ENCODE data around the gene GRIK5. TPM values are rescaled to one million over a fixed set of nuclear protein-coding genes. Genes with fewer than 3 reads are reported as not detected.

Gene GRIK5
- polyA plus RNA-seq, 1 donor (not counting 4 experiments of a cell fraction or from before 2014, with no cell fraction given), result 0.17 TPM

DNA sequence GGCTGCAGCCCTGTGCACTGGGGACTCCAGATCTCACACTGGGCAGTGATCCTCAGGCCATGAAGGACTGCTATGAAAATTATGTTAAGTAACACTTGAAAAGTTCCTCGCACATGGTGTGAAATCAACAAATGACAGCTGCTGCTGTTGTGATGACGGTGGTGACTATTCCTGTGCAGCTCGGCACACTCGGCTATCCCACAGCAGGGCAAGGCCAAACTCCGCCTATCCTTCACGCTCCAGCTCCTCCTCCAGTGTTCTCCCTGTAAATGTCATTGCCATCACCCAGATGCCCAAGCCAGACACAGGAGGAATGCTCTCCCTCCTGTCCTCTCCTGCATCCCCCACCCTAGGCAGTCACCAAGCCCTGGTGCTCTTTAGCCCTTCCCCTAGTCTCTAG lies 31.3 kb downstream of the GRIK5 start:
- H3K4me1 ChIP-seq (ENCODE audit: control insufficient read depth, extremely low read depth, insufficient read depth, low read length), result peaks cover 5% of the 10 kb centered on the region
- no peaks in the 10 kb centered on the region for H3K79me2 ChIP-seq (ENCODE audit: control insufficient read depth, insufficient read depth, low read length)
- no peaks in the 10 kb centered on the region for H4K20me1 ChIP-seq (ENCODE audit: control insufficient read depth, extremely low read depth, insufficient read depth, low read length)
- DNase-seq (ENCODE audit: low read depth, low spot score), result no peak
- H3K36me3 ChIP-seq (ENCODE audit: control insufficient read depth in 2 of 2, extremely low read depth in 1 of 2, insufficient read depth in 2 of 2, low read length in 2 of 2), result no peaks in the 10 kb centered on the region
- dilution Hi-C loops (cut with MboI; ENCODE audit: extremely low pct_ligation_motif_present, low sequenced_read_pairs), result no loop called here
- no peak for TF ChIP-seq CTCF (optimal IDR thresholded peaks at IDR 0.05 in 1 of 3, IDR thresholded peaks at IDR 0.05 in 1 of 3, conservative IDR thresholded peaks at IDR 0.05 in 1 of 3; ENCODE audit: extremely low read depth in 1 of 3, insufficient read depth in 2 of 3, low read length in 3 of 3)
- no peak for TF ChIP-seq EZH2 (IDR thresholded peaks at IDR 0.05; ENCODE audit: low read length)
- no peak overlapping the region for H3K4me3 ChIP-seq (ENCODE audit: control insufficient read depth in 2 of 3, extremely low read depth in 1 of 3, insufficient read depth in 2 of 3, low read depth in 1 of 3, low read length in 3 of 3)
- H3K27ac ChIP-seq (ENCODE audit: control insufficient read depth, insufficient read depth, low read length), result no peak overlapping the region
- no peak overlapping the region for H3K4me2 ChIP-seq (ENCODE audit: control insufficient read depth, extremely low read depth, insufficient read depth, low read depth, low read length)
- no peaks in the 10 kb centered on the region for H3K9me3 ChIP-seq (ENCODE audit: control insufficient read depth, low read depth, low read length)
- H3K27me3 ChIP-seq (ENCODE audit: control insufficient read depth, extremely low read depth, insufficient read depth, low read length), result no peaks in the 10 kb centered on the region
- H3K9ac ChIP-seq (ENCODE audit: control insufficient read depth, extremely low read depth, insufficient read depth, low read length), result no peak overlapping the region
- H2AFZ ChIP-seq (ENCODE audit: control insufficient read depth, low read length), result no peak overlapping the region
- no peaks in the 10 kb centered on the region for H3K9me1 ChIP-seq (ENCODE audit: control insufficient read depth, extremely low read depth, insufficient read depth, low read length)
- no peak for FAIRE-seq

- H2AFZ ChIP-seq (ENCODE audit: control insufficient read depth, low read length), result no peak overlapping the region
- no peak for DNase-seq (ENCODE audit: low read depth, low spot score)
These were observed 32.4 kb downstream of the GRIK5 start for GRCh38 chr19:42037649-42038048.

More at GRCh38 chr19:42037649-42038048, 32.4 kb downstream of the GRIK5 start:
- Histone ChIP-seq H3K9me1 (ENCODE audit: control insufficient read depth, extremely low read depth, insufficient read depth, low read length) (no peaks in the 10 kb centered on the region), H3K9me3 (ENCODE audit: control insufficient read depth, low read depth, low read length) (no peaks in the 10 kb centered on the region), H3K4me2 (ENCODE audit: control insufficient read depth, extremely low read depth, insufficient read depth, low read depth, low read length) (no peak overlapping the region), H3K27me3 (ENCODE audit: control insufficient read depth, extremely low read depth, insufficient read depth, low read length) (no peaks in the 10 kb centered on the region), H4K20me1 (ENCODE audit: control insufficient read depth, extremely low read depth, insufficient read depth, low read length) (no peaks in the 10 kb centered on the region), H3K4me3 (ENCODE audit: control insufficient read depth in 2 of 3, extremely low read depth in 1 of 3, insufficient read depth in 2 of 3, low read depth in 1 of 3, low read length in 3 of 3) (no peak overlapping the region), H3K9ac (ENCODE audit: control insufficient read depth, extremely low read depth, insufficient read depth, low read length) (no peak overlapping the region), H3K36me3 (ENCODE audit: control insufficient read depth in 2 of 2, extremely low read depth in 1 of 2, insufficient read depth in 2 of 2, low read length in 2 of 2) (no peaks in the 10 kb centered on the region), H3K27ac (ENCODE audit: control insufficient read depth, insufficient read depth, low read length) (no peak overlapping the region), H3K79me2 (ENCODE audit: control insufficient read depth, insufficient read depth, low read length) (no peaks in the 10 kb centered on the region), H3K4me1 (ENCODE audit: control insufficient read depth, extremely low read depth, insufficient read depth, low read length) (peaks cover 5% of the 10 kb centered on the region)
- dilution Hi-C loops (cut with MboI; ENCODE audit: extremely low pct_ligation_motif_present, low sequenced_read_pairs), result no loop called here
- TF ChIP-seq CTCF (optimal IDR thresholded peaks at IDR 0.05 in 1 of 3, IDR thresholded peaks at IDR 0.05 in 1 of 3, conservative IDR thresholded peaks at IDR 0.05 in 1 of 3; ENCODE audit: extremely low read depth in 1 of 3, insufficient read depth in 2 of 3, low read length in 3 of 3) (no peak), EZH2 (IDR thresholded peaks at IDR 0.05; ENCODE audit: low read length) (no peak)
- FAIRE-seq, result no peak
